Measurements from ENCODE around the gene MGMT. TPM values are rescaled to one million over a fixed set of nuclear protein-coding genes. Genes with fewer than 3 reads are reported as not detected.

Gene MGMT
- total and polyA plus RNA-seq, 2 donors (not counting 3 experiments of a cell fraction or from before 2014, with no cell fraction given), result 15.0 to 15.2 TPM

GRCh38 chr10:129754211-129755050 is 287.4 kb downstream of the MGMT start:
- ChIA-PET CTCF (no interaction called here), POLR2A (no interaction called here)
- Histone ChIP-seq H3K79me2 (ENCODE audit: control insufficient read depth, insufficient read depth, low read length) (no peaks in the 10 kb centered on the region), H3K27me3 (ENCODE audit: control insufficient read depth in 2 of 2, insufficient read depth in 2 of 2, low read length in 2 of 2) (no peaks in the 10 kb centered on the region), H3K9me3 (replicated peaks; ENCODE audit: control insufficient read depth, insufficient read depth, low read length) (no peaks in the 10 kb centered on the region), H2AFZ (ENCODE audit: low read depth, low read length) (no peak overlapping the region), H3K4me3 (replicated peaks in 1 of 3; ENCODE audit: insufficient read depth in 1 of 3, low read depth in 1 of 3, low read length in 3 of 3) (no peak overlapping the region), H4K20me1 (replicated peaks; ENCODE audit: control insufficient read depth, extremely low read depth, insufficient read depth, low read length) (no peaks in the 10 kb centered on the region), H3K36me3 (ENCODE audit: control insufficient read depth in 2 of 2, extremely low read depth in 1 of 2, insufficient read depth in 2 of 2, low read length in 2 of 2) (no peaks in the 10 kb centered on the region), H3K9me1 (replicated peaks; ENCODE audit: control insufficient read depth, extremely low read depth, insufficient read depth, low read length) (no peaks in the 10 kb centered on the region), H3K4me2 (ENCODE audit: insufficient read depth, low read length) (no peak overlapping the region), H3K4me1 (ENCODE audit: control insufficient read depth, extremely low read depth, insufficient read depth, low read length) (no peaks in the 10 kb centered on the region), H3K27ac (ENCODE audit: insufficient read depth, low read depth, low read length) (no peak overlapping the region), H3K9ac (replicated peaks; ENCODE audit: extremely low read depth, insufficient read depth, low read length) (no peak overlapping the region)
- TF ChIP-seq JUN (IDR thresholded peaks at IDR 0.05; ENCODE audit: borderline replicate concordance, insufficient read depth, insufficient read length, low read depth), result no peak
- no peak for TF ChIP-seq POLR2AphosphoS5 (IDR thresholded peaks at IDR 0.05; ENCODE audit: insufficient read depth, low read depth, low read length)
- TF ChIP-seq GATA2 (IDR thresholded peaks at IDR 0.05; ENCODE audit: insufficient read depth, insufficient read length, low read depth, low read length), result no peak
- TF ChIP-seq, protein P1, sequence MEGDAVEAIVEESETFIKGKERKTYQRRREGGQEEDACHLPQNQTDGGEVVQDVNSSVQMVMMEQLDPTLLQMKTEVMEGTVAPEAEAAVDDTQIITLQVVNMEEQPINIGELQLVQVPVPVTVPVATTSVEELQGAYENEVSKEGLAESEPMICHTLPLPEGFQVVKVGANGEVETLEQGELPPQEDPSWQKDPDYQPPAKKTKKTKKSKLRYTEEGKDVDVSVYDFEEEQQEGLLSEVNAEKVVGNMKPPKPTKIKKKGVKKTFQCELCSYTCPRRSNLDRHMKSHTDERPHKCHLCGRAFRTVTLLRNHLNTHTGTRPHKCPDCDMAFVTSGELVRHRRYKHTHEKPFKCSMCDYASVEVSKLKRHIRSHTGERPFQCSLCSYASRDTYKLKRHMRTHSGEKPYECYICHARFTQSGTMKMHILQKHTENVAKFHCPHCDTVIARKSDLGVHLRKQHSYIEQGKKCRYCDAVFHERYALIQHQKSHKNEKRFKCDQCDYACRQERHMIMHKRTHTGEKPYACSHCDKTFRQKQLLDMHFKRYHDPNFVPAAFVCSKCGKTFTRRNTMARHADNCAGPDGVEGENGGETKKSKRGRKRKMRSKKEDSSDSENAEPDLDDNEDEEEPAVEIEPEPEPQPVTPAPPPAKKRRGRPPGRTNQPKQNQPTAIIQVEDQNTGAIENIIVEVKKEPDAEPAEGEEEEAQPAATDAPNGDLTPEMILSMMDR (IDR thresholded peaks at IDR 0.05; ENCODE audit: extremely low read depth in 1 of 2, insufficient read depth in 1 of 2, low read depth in 1 of 2, low read length in 2 of 2), result no peak
- TF ChIP-seq, protein P2, sequence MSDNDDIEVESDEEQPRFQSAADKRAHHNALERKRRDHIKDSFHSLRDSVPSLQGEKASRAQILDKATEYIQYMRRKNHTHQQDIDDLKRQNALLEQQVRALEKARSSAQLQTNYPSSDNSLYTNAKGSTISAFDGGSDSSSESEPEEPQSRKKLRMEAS (IDR thresholded peaks at IDR 0.05; ENCODE audit: insufficient read depth, insufficient read length), result no peak
- TF ChIP-seq EZH2 (IDR thresholded peaks at IDR 0.05; ENCODE audit: borderline replicate concordance, low read depth, low read length, severe bottlenecking), result no peak
- TF ChIP-seq POLR2A (IDR thresholded peaks at IDR 0.05; ENCODE audit: low read depth, low read length), result no peak
- TF ChIP-seq MYC (IDR thresholded peaks at IDR 0.05; ENCODE audit: low read depth, low read length), result no peak
- TF ChIP-seq FOS (IDR thresholded peaks at IDR 0.05; ENCODE audit: borderline replicate concordance, insufficient read depth, low read length), result no peak
- intact Hi-C loops (cut with micrococcal nuclease), result no loop called here
- no peak for DNase-seq (ENCODE audit: low read depth, low spot score)
- no TSS peak for BruUV-seq (replicated peaks)
- dilution Hi-C loops (cut with MboI; ENCODE audit: extremely low pct_ligation_motif_present, low sequenced_read_pairs), result no loop called here
- FAIRE-seq, result no peak
